ENCODE data around the gene C19orf81.

The C19orf81 gene

GRCh38 chr19:50670102-50670380 is 20.8 kb downstream of the C19orf81 start:
- Histone ChIP-seq H3K9ac (ENCODE audit: low read length) (no peak overlapping the region), H3K4me3 (ENCODE audit: low read length) (no peak overlapping the region), H3K36me3 (ENCODE audit: control insufficient read depth, low read depth, low read length) (no peaks in the 10 kb centered on the region), H3K9me3 (ENCODE audit: control insufficient read depth, low read depth, low read length) (no peaks in the 10 kb centered on the region), H3K27ac (ENCODE audit: low read length) (no peak overlapping the region), H3K27me3 (ENCODE audit: control insufficient read depth, insufficient read depth, low read length) (peaks cover 78% of the 10 kb centered on the region), H3K4me1 (ENCODE audit: control insufficient read depth, low read depth, low read length) (peaks cover 4% of the 10 kb centered on the region)

GRCh38 chr19:50673118-50673517 is 23.9 kb downstream of the C19orf81 start:
- Histone ChIP-seq H3K27me3 (ENCODE audit: control insufficient read depth, insufficient read depth, low read length) (peaks cover 61% of the 10 kb centered on the region), H3K4me3 (ENCODE audit: low read length) (no peak overlapping the region), H3K4me1 (ENCODE audit: control insufficient read depth, low read depth, low read length) (peaks cover 9% of the 10 kb centered on the region), H3K27ac (ENCODE audit: low read length) (no peak overlapping the region), H3K9me3 (ENCODE audit: control insufficient read depth, low read depth, low read length) (no peaks in the 10 kb centered on the region), H3K36me3 (ENCODE audit: control insufficient read depth, low read depth, low read length) (no peaks in the 10 kb centered on the region), H3K9ac (ENCODE audit: low read length) (no peak overlapping the region)

GRCh38 chr19:50676625-50677197 is 27.5 kb downstream of the C19orf81 start:
- Histone ChIP-seq H3K27ac (ENCODE audit: low read length) (no peak overlapping the region), H3K4me1 (ENCODE audit: control insufficient read depth, low read depth, low read length) (peaks cover 13% of the 10 kb centered on the region), H3K9ac (ENCODE audit: low read length) (no peak overlapping the region), H3K36me3 (ENCODE audit: control insufficient read depth, low read depth, low read length) (no peaks in the 10 kb centered on the region), H3K9me3 (ENCODE audit: control insufficient read depth, low read depth, low read length) (no peaks in the 10 kb centered on the region), H3K4me3 (ENCODE audit: low read length) (no peak overlapping the region), H3K27me3 (ENCODE audit: control insufficient read depth, insufficient read depth, low read length) (peaks cover 60% of the 10 kb centered on the region)

- no peaks in the 10 kb centered on the region for H3K36me3 ChIP-seq (ENCODE audit: control insufficient read depth, low read depth, low read length)
- H3K9ac ChIP-seq (ENCODE audit: low read length), result no peak overlapping the region
- H3K9me3 ChIP-seq (ENCODE audit: control insufficient read depth, low read depth, low read length), result no peaks in the 10 kb centered on the region
- H3K27ac ChIP-seq (ENCODE audit: low read length), result no peak overlapping the region
- H3K4me3 ChIP-seq (ENCODE audit: low read length), result no peak overlapping the region
- H3K27me3 ChIP-seq (ENCODE audit: control insufficient read depth, insufficient read depth, low read length), result peaks cover 57% of the 10 kb centered on the region
- H3K4me1 ChIP-seq (ENCODE audit: control insufficient read depth, low read depth, low read length), result peaks cover 13% of the 10 kb centered on the region
Measured at GRCh38 chr19:50677636-50678035, 28.4 kb downstream of the C19orf81 start.

GRCh38 chr19:50678323-50678722 is 29.1 kb downstream of the C19orf81 start:
- peaks cover 57% of the 10 kb centered on the region for H3K27me3 ChIP-seq (ENCODE audit: control insufficient read depth, insufficient read depth, low read length)

GRCh38 chr19:50679177-50680125 is 30.2 kb downstream of the C19orf81 start:
- Histone ChIP-seq H3K9ac (ENCODE audit: low read length) (no peak overlapping the region), H3K4me1 (ENCODE audit: control insufficient read depth, low read depth, low read length) (peaks cover 13% of the 10 kb centered on the region), H3K4me3 (ENCODE audit: low read length) (no peak overlapping the region), H3K27ac (ENCODE audit: low read length) (no peak overlapping the region), H3K9me3 (ENCODE audit: control insufficient read depth, low read depth, low read length) (no peaks in the 10 kb centered on the region), H3K27me3 (ENCODE audit: control insufficient read depth, insufficient read depth, low read length) (peaks cover 60% of the 10 kb centered on the region), H3K36me3 (ENCODE audit: control insufficient read depth, low read depth, low read length) (no peaks in the 10 kb centered on the region)

More at GRCh38 chr19:50678323-50678722, 29.1 kb downstream of the C19orf81 start:
- Histone ChIP-seq H3K4me3 (ENCODE audit: low read length) (no peak overlapping the region), H3K36me3 (ENCODE audit: control insufficient read depth, low read depth, low read length) (no peaks in the 10 kb centered on the region), H3K9me3 (ENCODE audit: control insufficient read depth, low read depth, low read length) (no peaks in the 10 kb centered on the region), H3K9ac (ENCODE audit: low read length) (no peak overlapping the region), H3K27ac (ENCODE audit: low read length) (no peak overlapping the region), H3K4me1 (ENCODE audit: control insufficient read depth, low read depth, low read length) (peaks cover 13% of the 10 kb centered on the region)

GRCh38 chr19:50686310-50687032 is 37.2 kb downstream of the C19orf81 start:
- H3K9me3 ChIP-seq (ENCODE audit: control insufficient read depth, low read depth, low read length), result no peaks in the 10 kb centered on the region
- no peak overlapping the region for H3K9ac ChIP-seq (ENCODE audit: low read length)
- H3K4me3 ChIP-seq (ENCODE audit: low read length), result peak overlapping the region; percentile 45
- H3K36me3 ChIP-seq (ENCODE audit: control insufficient read depth, low read depth, low read length), result no peaks in the 10 kb centered on the region
- no peak overlapping the region for H3K27ac ChIP-seq (ENCODE audit: low read length)
- H3K27me3 ChIP-seq (ENCODE audit: control insufficient read depth, insufficient read depth, low read length), result peaks cover 87% of the 10 kb centered on the region
- H3K4me1 ChIP-seq (ENCODE audit: control insufficient read depth, low read depth, low read length), result peaks cover 6% of the 10 kb centered on the region

GRCh38 chr19:50688766-50689165 is 39.5 kb downstream of the C19orf81 start:
- H3K9me3 ChIP-seq (ENCODE audit: control insufficient read depth, low read depth, low read length), result no peaks in the 10 kb centered on the region
- peaks cover 90% of the 10 kb centered on the region for H3K27me3 ChIP-seq (ENCODE audit: control insufficient read depth, insufficient read depth, low read length)
- H3K4me1 ChIP-seq (ENCODE audit: control insufficient read depth, low read depth, low read length), result peaks cover 7% of the 10 kb centered on the region
- no peak overlapping the region for H3K27ac ChIP-seq (ENCODE audit: low read length)
- H3K36me3 ChIP-seq (ENCODE audit: control insufficient read depth, low read depth, low read length), result no peaks in the 10 kb centered on the region
- H3K9ac ChIP-seq (ENCODE audit: low read length), result no peak overlapping the region
- H3K4me3 ChIP-seq (ENCODE audit: low read length), result no peak overlapping the region

GRCh38 chr19:50690439-50690838 is 41.2 kb downstream of the C19orf81 start:
- Histone ChIP-seq H3K4me1 (ENCODE audit: control insufficient read depth, low read depth, low read length) (peaks cover 11% of the 10 kb centered on the region), H3K9me3 (ENCODE audit: control insufficient read depth, low read depth, low read length) (no peaks in the 10 kb centered on the region), H3K27me3 (ENCODE audit: control insufficient read depth, insufficient read depth, low read length) (peaks cover 85% of the 10 kb centered on the region), H3K27ac (ENCODE audit: low read length) (no peak overlapping the region), H3K36me3 (ENCODE audit: control insufficient read depth, low read depth, low read length) (no peaks in the 10 kb centered on the region), H3K4me3 (ENCODE audit: low read length) (no peak overlapping the region), H3K9ac (ENCODE audit: low read length) (no peak overlapping the region)

GRCh38 chr19:50693064-50693975 is 44.1 kb downstream of the C19orf81 start:
- Histone ChIP-seq H3K4me3 (ENCODE audit: low read length) (peak overlapping the region; percentile 45), H3K9ac (ENCODE audit: low read length) (no peak overlapping the region), H3K27me3 (ENCODE audit: control insufficient read depth, insufficient read depth, low read length) (peaks cover 86% of the 10 kb centered on the region), H3K36me3 (ENCODE audit: control insufficient read depth, low read depth, low read length) (no peaks in the 10 kb centered on the region), H3K9me3 (ENCODE audit: control insufficient read depth, low read depth, low read length) (no peaks in the 10 kb centered on the region), H3K27ac (ENCODE audit: low read length) (no peak overlapping the region), H3K4me1 (ENCODE audit: control insufficient read depth, low read depth, low read length) (peaks cover 5% of the 10 kb centered on the region)

- Histone ChIP-seq H3K27ac (ENCODE audit: low read length) (no peak overlapping the region), H3K4me3 (ENCODE audit: low read length) (no peak overlapping the region), H3K9me3 (ENCODE audit: control insufficient read depth, low read depth, low read length) (no peaks in the 10 kb centered on the region), H3K36me3 (ENCODE audit: control insufficient read depth, low read depth, low read length) (no peaks in the 10 kb centered on the region), H3K27me3 (ENCODE audit: control insufficient read depth, insufficient read depth, low read length) (peaks cover 94% of the 10 kb centered on the region), H3K9ac (ENCODE audit: low read length) (no peak overlapping the region), H3K4me1 (ENCODE audit: control insufficient read depth, low read depth, low read length) (peaks cover 5% of the 10 kb centered on the region)
Measured at GRCh38 chr19:50694815-50695145, 45.5 kb downstream of the C19orf81 start.
